Sigmoid colon (tissue), 4 donors: ENCODE results near the gene ZAP70.

Experiments used
- POLR2AphosphoS5 ChIP-seq, 4 donors: sonication (generic); formaldehyde crosslinking; IDR thresholded peaks; one replicate each; pipeline ENCODE4 v1.6.1; 2017; ENCODE audit warnings: antibody characterized with exemption in 4 of 4
- TF ChIP-seq, protein P1 (sequence below), 4 experiments: fragments of 450-650 bp in 3 of 4; fragments of 200-600 bp in 1 of 4; IDR thresholded peaks; one replicate each; pipeline ENCODE4 v1.5.1; 2016 to 2019; ENCODE audit warnings: antibody characterized with exemption in 4 of 4, mild to moderate bottlenecking in 3 of 4, moderate library complexity in 2 of 4

DNA sequence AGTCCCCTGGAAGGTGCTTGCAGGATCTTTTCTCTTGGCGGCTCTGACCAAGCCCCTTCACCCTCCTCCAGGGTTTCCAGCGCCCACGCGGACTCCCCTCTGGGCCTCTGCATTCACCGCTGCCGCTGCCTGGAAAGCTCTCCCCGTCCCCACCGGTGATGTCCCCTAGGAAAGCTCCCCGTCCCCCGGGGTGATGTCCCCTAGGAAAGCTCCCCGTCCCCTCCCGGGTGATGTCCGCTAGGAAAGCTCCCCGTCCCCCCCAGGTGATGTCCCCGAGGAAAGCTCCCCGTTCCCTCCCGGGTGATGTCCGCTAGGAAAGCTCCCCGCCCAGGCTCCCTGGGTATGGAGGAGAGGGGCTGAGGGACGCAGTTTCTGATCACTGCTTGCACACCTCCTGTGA is 27.9 kb downstream of the ZAP70 start:
- TF ChIP-seq, protein P1, sequence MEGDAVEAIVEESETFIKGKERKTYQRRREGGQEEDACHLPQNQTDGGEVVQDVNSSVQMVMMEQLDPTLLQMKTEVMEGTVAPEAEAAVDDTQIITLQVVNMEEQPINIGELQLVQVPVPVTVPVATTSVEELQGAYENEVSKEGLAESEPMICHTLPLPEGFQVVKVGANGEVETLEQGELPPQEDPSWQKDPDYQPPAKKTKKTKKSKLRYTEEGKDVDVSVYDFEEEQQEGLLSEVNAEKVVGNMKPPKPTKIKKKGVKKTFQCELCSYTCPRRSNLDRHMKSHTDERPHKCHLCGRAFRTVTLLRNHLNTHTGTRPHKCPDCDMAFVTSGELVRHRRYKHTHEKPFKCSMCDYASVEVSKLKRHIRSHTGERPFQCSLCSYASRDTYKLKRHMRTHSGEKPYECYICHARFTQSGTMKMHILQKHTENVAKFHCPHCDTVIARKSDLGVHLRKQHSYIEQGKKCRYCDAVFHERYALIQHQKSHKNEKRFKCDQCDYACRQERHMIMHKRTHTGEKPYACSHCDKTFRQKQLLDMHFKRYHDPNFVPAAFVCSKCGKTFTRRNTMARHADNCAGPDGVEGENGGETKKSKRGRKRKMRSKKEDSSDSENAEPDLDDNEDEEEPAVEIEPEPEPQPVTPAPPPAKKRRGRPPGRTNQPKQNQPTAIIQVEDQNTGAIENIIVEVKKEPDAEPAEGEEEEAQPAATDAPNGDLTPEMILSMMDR (IDR thresholded peaks at IDR 0.05) = no peak
- no peak for TF ChIP-seq POLR2AphosphoS5 (IDR thresholded peaks at IDR 0.05)
